Endothelial cell of umbilical vein (primary cell): ENCODE results near the gene CNTNAP2. TPM values are rescaled to one million over a fixed set of nuclear protein-coding genes. Genes with fewer than 3 reads are reported as not detected.

Experiments
- BruUV-seq: library from RNA; stranded (reverse); fragments of 400-500 nt; replicated peaks from 2 replicates; lab custom pipeline; 2021; lab: Mats Ljungman, UMichigan
- CTCF ChIA-PET: fragments of 300-600, 350-600 bp; sonication (Branson Sonifier 250); formaldehyde crosslinking; loops from one replicate; lab custom pipeline; 2021; ENCODE audit warnings: antibody characterized with exemption, inconsistent platforms; lab: Charles Lee
- POLR2A ChIA-PET: fragments of 300-600, 350-600 bp; sonication (Branson Sonifier 250); formaldehyde crosslinking; loops from one replicate; lab custom pipeline; 2021; ENCODE audit warnings: antibody characterized with exemption, inconsistent platforms; lab: Charles Lee
- DNase-seq: peaks from one replicate; pipeline ENCODE4 v3.0.0-alpha.2; 2011; ENCODE audit warnings: low read depth, low spot score
- FAIRE-seq: peaks from 2 replicates; lab custom pipeline; 2011; peaks lifted over from hg19 to GRCh38; lab: Jason Lieb, UNC
- H2AFZ ChIP-seq: 2 replicates; pipeline ENCODE4 v1.6.0; 2012; ENCODE audit warnings: low read depth, low read length, control low read depth, inconsistent platforms
- H3K27ac ChIP-seq: 2 replicates; pipeline ENCODE4 v1.5.1; 2011; ENCODE audit warnings: low read depth, mild to moderate bottlenecking, control low read depth, low read length, moderate library complexity; ENCODE audit not compliant: insufficient read depth
- H3K27me3 ChIP-seq, 2 experiments: 2 replicates each; pipeline versions ENCODE4 v1.6.0 to v1.6.1; 2011; ENCODE audit warnings: low read length in 2 of 2, mixed read lengths in 1 of 2; ENCODE audit not compliant: control insufficient read depth in 2 of 2, insufficient read depth in 2 of 2
- H3K36me3 ChIP-seq, 2 experiments: 2 replicates in 1 of 2; 3 replicates in 1 of 2; pipeline ENCODE4 v1.5.1; 2011; ENCODE audit warnings: low read length in 2 of 2, mild to moderate bottlenecking in 1 of 2, moderate library complexity in 1 of 2; ENCODE audit not compliant: control insufficient read depth in 2 of 2, insufficient read depth in 2 of 2; ENCODE audit errors: extremely low read depth in 1 of 2
- H3K4me1 ChIP-seq: 3 replicates; pipeline ENCODE4 v1.5.1; 2011; ENCODE audit warnings: mild to moderate bottlenecking, low read length; ENCODE audit not compliant: control insufficient read depth, insufficient read depth; ENCODE audit errors: extremely low read depth
- H3K4me2 ChIP-seq: 2 replicates; pipeline ENCODE4 v1.6.1; 2011; ENCODE audit warnings: low read length, control low read depth, mixed read lengths; ENCODE audit not compliant: insufficient read depth
- H3K4me3 ChIP-seq, 3 experiments: fragments of 200-600 bp in 1 of 3; sonication (generic), shearing (Covaris generic) in 1 of 3; replicated peaks in 1 of 3; 2 replicates each; pipeline ENCODE4 v1.5.1; 2011 to 2016; ENCODE audit warnings: control low read depth in 3 of 3, low read length in 3 of 3, mild to moderate bottlenecking in 2 of 3, inconsistent platforms in 1 of 3, low read depth in 1 of 3, moderate library complexity in 1 of 3; ENCODE audit not compliant: insufficient read depth in 1 of 3
- H3K79me2 ChIP-seq: 2 replicates; pipeline ENCODE4 v1.6.0; 2012; ENCODE audit warnings: low read length, inconsistent platforms; ENCODE audit not compliant: control insufficient read depth, insufficient read depth
- H3K9ac ChIP-seq: replicated peaks from 2 replicates; pipeline ENCODE3; 2011; ENCODE audit warnings: low read length, control low read depth; ENCODE audit not compliant: insufficient read depth; ENCODE audit errors: extremely low read depth
- H3K9me1 ChIP-seq: replicated peaks from 3 replicates; pipeline ENCODE4 v1.6.0; 2011; ENCODE audit warnings: mild to moderate bottlenecking, low read length; ENCODE audit not compliant: control insufficient read depth, insufficient read depth; ENCODE audit errors: extremely low read depth
- H3K9me3 ChIP-seq: replicated peaks from 2 replicates; pipeline ENCODE4 v1.5.1; 2012; ENCODE audit warnings: low read length, inconsistent platforms; ENCODE audit not compliant: control insufficient read depth, insufficient read depth
- H4K20me1 ChIP-seq: replicated peaks from 2 replicates; pipeline ENCODE3; 2011; ENCODE audit warnings: mild to moderate bottlenecking, low read length; ENCODE audit not compliant: control insufficient read depth, insufficient read depth; ENCODE audit errors: extremely low read depth
- EZH2 ChIP-seq: IDR thresholded peaks from 2 replicates; pipeline ENCODE4 v1.6.1; 2012; ENCODE audit warnings: borderline replicate concordance, low read depth, mild to moderate bottlenecking, moderate library complexity, low read length, inconsistent platforms; ENCODE audit not compliant: severe bottlenecking
- FOS ChIP-seq: IDR thresholded peaks from 2 replicates; pipeline ENCODE4 v1.6.1; 2011; ENCODE audit warnings: mild to moderate bottlenecking, low read length, moderate library complexity, borderline replicate concordance; ENCODE audit not compliant: insufficient read depth
- GATA2 ChIP-seq: IDR thresholded peaks from 2 replicates; pipeline ENCODE4 v1.7.0; 2011; ENCODE audit warnings: low read depth, mild to moderate bottlenecking, moderate library complexity, mixed read lengths, low read length; ENCODE audit not compliant: insufficient read length, insufficient read depth
- JUN ChIP-seq: IDR thresholded peaks from 2 replicates; pipeline ENCODE4 v1.6.1; 2011; ENCODE audit warnings: borderline replicate concordance, low read depth; ENCODE audit not compliant: insufficient read length, insufficient read depth
- MYC ChIP-seq: IDR thresholded peaks from one replicate; pipeline ENCODE4 v1.6.1; 2011; ENCODE audit warnings: mild to moderate bottlenecking, low read depth, low read length
- POLR2A ChIP-seq: IDR thresholded peaks from 2 replicates; pipeline ENCODE4 v1.6.1; 2012; ENCODE audit warnings: low read depth, mild to moderate bottlenecking, control low read depth, low read length
- POLR2AphosphoS5 ChIP-seq: IDR thresholded peaks from 2 replicates; pipeline ENCODE4 v1.6.1; 2012; ENCODE audit warnings: low read depth, mild to moderate bottlenecking, control low read depth, low read length, moderate library complexity; ENCODE audit not compliant: insufficient read depth
- dilution Hi-C: fragments of 300-500 bp; cut with MboI; formaldehyde crosslinking; loops from one replicate; pipeline ENCODE4 v1.15.0; 2019; ENCODE audit warnings: low sequenced_read_pairs; ENCODE audit not compliant: extremely low pct_ligation_motif_present
- intact Hi-C: fragments of 100-400 bp; cut with micrococcal nuclease; formaldehyde crosslinking; loops from one replicate; pipeline ENCODE4 v1.10.0; 2022
- polyA plus RNA-seq, 4 experiments: library from polyadenylated mRNA; depleted of rRNA in 3 of 4; stranded (reverse) in 3 of 4; unstranded in 1 of 4; fragments of >200 nt; gene quantifications; 2 replicates each; pipeline versions ENCODE4 v1.2.1 to v1.2.3, GENCODE V29; 2011 to 2012; ENCODE audit warnings: missing spikeins in 1 of 4
- total RNA-seq: library from RNA; stranded (reverse); gene quantifications from 2 replicates; pipeline ENCODE4 v1.2.3, GENCODE V29; 2021
- TF ChIP-seq, protein P1 (sequence below): IDR thresholded peaks from 2 replicates; pipeline ENCODE4 v1.6.1; 2011; ENCODE audit not compliant: insufficient read depth, insufficient read length
- TF ChIP-seq, protein P2 (sequence below), 2 donors: IDR thresholded peaks; 1 replicate in 1 of 2; 2 replicates in 1 of 2; pipeline ENCODE4 v1.5.1; 2011; ENCODE audit warnings: low read length in 2 of 2, mild to moderate bottlenecking in 2 of 2, moderate library complexity in 2 of 2, control low read depth in 1 of 2, inconsistent platforms in 1 of 2, low read depth in 1 of 2; ENCODE audit not compliant: insufficient read depth in 1 of 2; ENCODE audit errors: extremely low read depth in 1 of 2

The CNTNAP2 gene
- total and polyA plus RNA-seq, 2 donors (not counting 3 experiments of a cell fraction or from before 2014, with no cell fraction given): not detected

DNA sequence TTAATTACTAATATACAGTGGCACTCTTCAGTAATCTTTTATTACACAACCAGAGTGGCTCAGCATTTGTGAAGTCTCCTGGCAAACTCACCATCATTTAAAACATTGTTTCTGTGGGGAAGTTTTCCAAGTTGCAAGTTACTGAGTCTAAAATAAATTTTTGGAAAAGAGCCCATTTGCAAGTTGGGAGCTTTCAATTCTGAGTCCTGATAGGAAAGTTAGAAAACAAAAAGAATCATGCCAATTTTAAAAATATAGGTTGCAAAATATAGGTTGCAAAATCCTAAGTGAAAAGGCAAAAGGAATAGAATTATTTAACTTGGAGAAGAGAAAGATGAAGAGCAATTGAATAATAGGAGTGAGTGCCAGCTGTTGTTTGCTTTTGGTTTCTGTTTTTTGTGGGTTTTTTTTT is 2095.1 kb downstream of the CNTNAP2 start:
- no peaks in the 10 kb centered on the region for H3K27me3 ChIP-seq
- ChIA-PET POLR2A (no interaction called here), CTCF (no interaction called here)
- no peak overlapping the region for H3K4me2 ChIP-seq
- no TSS peak for BruUV-seq
- intact Hi-C loops (no loop called here), dilution Hi-C loops (no loop called here)
- no peak for DNase-seq
- no peaks in the 10 kb centered on the region for H3K79me2 ChIP-seq
- H4K20me1 ChIP-seq: no peaks in the 10 kb centered on the region
- H3K9me1 ChIP-seq: no peaks in the 10 kb centered on the region
- no peaks in the 10 kb centered on the region for H3K36me3 ChIP-seq
- no peak overlapping the region for H3K9ac ChIP-seq
- no peak overlapping the region for H3K27ac ChIP-seq
- no peak overlapping the region for H2AFZ ChIP-seq
- TF ChIP-seq POLR2A (no peak), MYC (no peak), EZH2 (no peak), JUN (no peak)
- no peak overlapping the region for H3K4me3 ChIP-seq
- H3K9me3 ChIP-seq: peaks cover 5% of the 10 kb centered on the region
- no peak for FAIRE-seq
- no peaks in the 10 kb centered on the region for H3K4me1 ChIP-seq

DNA sequence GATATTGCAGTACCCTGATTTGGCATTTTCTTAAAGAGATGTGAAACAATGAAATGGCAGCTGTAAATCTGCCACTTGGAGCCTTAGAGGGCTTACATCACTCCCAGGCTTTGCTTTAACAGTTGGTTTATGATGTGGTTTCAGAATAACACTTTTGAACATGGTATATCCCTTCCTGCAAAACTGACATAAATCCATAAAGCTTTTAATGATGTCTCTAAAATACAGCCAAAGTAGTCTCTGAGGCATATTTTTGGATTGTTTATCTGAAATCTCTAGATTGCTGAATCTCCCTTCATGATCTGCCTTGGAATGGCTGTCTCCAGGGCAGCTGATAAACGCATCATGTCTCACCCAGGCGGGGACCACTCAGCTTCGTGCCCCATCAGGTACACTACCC is 2096.1 kb downstream of the CNTNAP2 start:
- Histone ChIP-seq H3K36me3 (no peaks in the 10 kb centered on the region), H3K9me1 (no peaks in the 10 kb centered on the region), H3K4me2 (no peak overlapping the region), H3K9ac (no peak overlapping the region), H4K20me1 (no peaks in the 10 kb centered on the region), H3K27me3 (no peaks in the 10 kb centered on the region), H3K4me3 (no peak overlapping the region), H3K9me3 (peaks cover 3% of the 10 kb centered on the region), H3K27ac (no peak overlapping the region), H2AFZ (no peak overlapping the region), H3K4me1 (no peaks in the 10 kb centered on the region), H3K79me2 (no peaks in the 10 kb centered on the region)
- no TSS peak for BruUV-seq
- dilution Hi-C loops (no loop called here), intact Hi-C loops (no loop called here)
- no peak for DNase-seq
- ChIA-PET CTCF (no interaction called here), POLR2A (no interaction called here)
- FAIRE-seq: no peak
- no peak for TF ChIP-seq MYC
- TF ChIP-seq, protein P1, sequence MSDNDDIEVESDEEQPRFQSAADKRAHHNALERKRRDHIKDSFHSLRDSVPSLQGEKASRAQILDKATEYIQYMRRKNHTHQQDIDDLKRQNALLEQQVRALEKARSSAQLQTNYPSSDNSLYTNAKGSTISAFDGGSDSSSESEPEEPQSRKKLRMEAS: no peak
- TF ChIP-seq, protein P2, sequence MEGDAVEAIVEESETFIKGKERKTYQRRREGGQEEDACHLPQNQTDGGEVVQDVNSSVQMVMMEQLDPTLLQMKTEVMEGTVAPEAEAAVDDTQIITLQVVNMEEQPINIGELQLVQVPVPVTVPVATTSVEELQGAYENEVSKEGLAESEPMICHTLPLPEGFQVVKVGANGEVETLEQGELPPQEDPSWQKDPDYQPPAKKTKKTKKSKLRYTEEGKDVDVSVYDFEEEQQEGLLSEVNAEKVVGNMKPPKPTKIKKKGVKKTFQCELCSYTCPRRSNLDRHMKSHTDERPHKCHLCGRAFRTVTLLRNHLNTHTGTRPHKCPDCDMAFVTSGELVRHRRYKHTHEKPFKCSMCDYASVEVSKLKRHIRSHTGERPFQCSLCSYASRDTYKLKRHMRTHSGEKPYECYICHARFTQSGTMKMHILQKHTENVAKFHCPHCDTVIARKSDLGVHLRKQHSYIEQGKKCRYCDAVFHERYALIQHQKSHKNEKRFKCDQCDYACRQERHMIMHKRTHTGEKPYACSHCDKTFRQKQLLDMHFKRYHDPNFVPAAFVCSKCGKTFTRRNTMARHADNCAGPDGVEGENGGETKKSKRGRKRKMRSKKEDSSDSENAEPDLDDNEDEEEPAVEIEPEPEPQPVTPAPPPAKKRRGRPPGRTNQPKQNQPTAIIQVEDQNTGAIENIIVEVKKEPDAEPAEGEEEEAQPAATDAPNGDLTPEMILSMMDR (IDR thresholded peaks at IDR 0.05; ENCODE audit: extremely low read depth in 1 of 2, insufficient read depth in 1 of 2, low read depth in 1 of 2, low read length in 2 of 2): no peak
- TF ChIP-seq GATA2: no peak
- TF ChIP-seq FOS: no peak
- TF ChIP-seq POLR2AphosphoS5: no peak
